SK-N-SH (cell line): ENCODE results near the gene GADD45B. TPM values are rescaled to one million over a fixed set of nuclear protein-coding genes. Genes with fewer than 3 reads are reported as not detected.

Experiments used
- CTCF ChIA-PET: fragments of 300-600, 350-600 bp; formaldehyde crosslinking; extraction: SDS; loops from one replicate; lab custom pipeline; 2021; lab: Yijun Ruan, JAX
- POLR2A ChIA-PET: fragments of 350-600 bp; sonication (Branson Sonifier 250); formaldehyde crosslinking; extraction: SDS; loops from one replicate; lab custom pipeline; 2020; ENCODE audit warnings: antibody characterized with exemption, inconsistent platforms; lab: Yijun Ruan, JAX
- DNase-seq: peaks from one replicate; pipeline ENCODE4 v3.0.0; 2012
- H2AFZ ChIP-seq: fragments of 200-600 bp; sonication (generic); 2 replicates; pipeline ENCODE4 v1.8.1; 2016; ENCODE audit warnings: antibody characterized with exemption, mild to moderate bottlenecking, low read depth
- H3F3A ChIP-seq: fragments of 200-600 bp; sonication (generic); replicated peaks from 2 replicates; pipeline ENCODE3; 2016; ENCODE audit warnings: antibody characterized with exemption, mild to moderate bottlenecking; ENCODE audit not compliant: insufficient read depth
- H3K27ac ChIP-seq, 2 experiments: fragments of 200-500 bp in 1 of 2; fragments of 200-600 bp in 1 of 2; sonication (Bioruptor generic) in 1 of 2; sonication (generic), shearing (Covaris generic) in 1 of 2; 2 replicates each; pipeline versions ENCODE4 v1.5.1 to v1.6.1; 2014 to 2016; ENCODE audit warnings: low read depth in 2 of 2, inconsistent platforms in 1 of 2, low read length in 1 of 2, mild to moderate bottlenecking in 1 of 2, mixed read lengths in 1 of 2
- H3K27me3 ChIP-seq: fragments of 200-600 bp; sonication (generic), shearing (Covaris generic); 2 replicates; pipeline ENCODE4 v1.6.1; 2016; ENCODE audit warnings: mixed run types; ENCODE audit not compliant: insufficient read depth
- H3K36me3 ChIP-seq, 2 experiments: fragments of 200-500 bp in 1 of 2; fragments of 200-600 bp in 1 of 2; sonication (Bioruptor generic) in 1 of 2; sonication (generic) in 1 of 2; replicated peaks in 1 of 2; 2 replicates each; pipeline versions ENCODE3 to v1.5.1; 2014 to 2016; ENCODE audit warnings: low read length in 1 of 2, mild to moderate bottlenecking in 1 of 2; ENCODE audit not compliant: insufficient read depth in 2 of 2, control insufficient read depth in 1 of 2
- H3K4me1 ChIP-seq, 2 experiments: fragments of 200-500 bp in 1 of 2; fragments of 200-600 bp in 1 of 2; sonication (Bioruptor generic) in 1 of 2; sonication (generic), shearing (Covaris generic) in 1 of 2; 2 replicates each; pipeline versions ENCODE4 v1.5.1 to v1.6.1; 2014 to 2016; ENCODE audit warnings: low read depth in 1 of 2, low read length in 1 of 2, mixed run types in 1 of 2; ENCODE audit not compliant: insufficient read depth in 2 of 2, control insufficient read depth in 1 of 2
- H3K4me2 ChIP-seq: fragments of 200-600 bp; sonication (generic), shearing (Covaris generic); 2 replicates; pipeline ENCODE4 v1.6.1; 2017; ENCODE audit warnings: mixed run types
- H3K4me3 ChIP-seq, 2 experiments: fragments of 200-500 bp in 1 of 2; fragments of 200-600 bp in 1 of 2; sonication (Bioruptor generic) in 1 of 2; sonication (generic), shearing (Covaris generic) in 1 of 2; 2 replicates each; pipeline versions ENCODE4 v1.5.1 to v1.8.1; 2014 to 2016; ENCODE audit warnings: low read depth in 2 of 2, inconsistent platforms in 1 of 2, low read length in 1 of 2, mild to moderate bottlenecking in 1 of 2, mixed read lengths in 1 of 2, moderate library complexity in 1 of 2
- H3K79me2 ChIP-seq: fragments of 200-600 bp; sonication (generic); 2 replicates; pipeline ENCODE4 v1.8.1; 2017; ENCODE audit warnings: mild to moderate bottlenecking; ENCODE audit not compliant: insufficient read depth
- H3K9ac ChIP-seq: fragments of 200-600 bp; sonication (generic); 2 replicates; pipeline ENCODE4 v1.6.1; 2017; ENCODE audit warnings: mixed run types
- H3K9me2 ChIP-seq: fragments of 200-600 bp; sonication (generic); 2 replicates; pipeline ENCODE4 v1.6.1; 2017; ENCODE audit warnings: mixed run types
- H3K9me3 ChIP-seq: fragments of 200-600 bp; sonication (generic); 2 replicates; pipeline ENCODE4 v1.6.1; 2017; ENCODE audit warnings: mixed run types, mild to moderate bottlenecking, moderate library complexity
- H4K20me1 ChIP-seq: fragments of 200-600 bp; sonication (generic); 2 replicates; pipeline ENCODE4 v1.6.1; 2017; ENCODE audit warnings: mild to moderate bottlenecking, mixed run types; ENCODE audit not compliant: insufficient read depth
- CHD2 ChIP-seq: fragments of 150-350 bp; IDR thresholded peaks from 2 replicates; pipeline ENCODE4 v1.6.1; 2018; ENCODE audit warnings: low read length; ENCODE audit not compliant: partially characterized antibody
- ELF1 ChIP-seq: IDR thresholded peaks from 2 replicates; pipeline ENCODE4 v1.4.0; 2012
- EP300 ChIP-seq, 2 experiments: IDR thresholded peaks; 2 replicates each; pipeline versions ENCODE4 v1.4.0 to v1.6.1; 2012; ENCODE audit warnings: borderline replicate concordance in 1 of 2, low read depth in 1 of 2, low read length in 1 of 2
- FOSL2 ChIP-seq: IDR thresholded peaks from 2 replicates; pipeline ENCODE4 v1.4.0; 2012; ENCODE audit warnings: low read depth, mild to moderate bottlenecking, moderate library complexity, borderline replicate concordance
- GATA2 ChIP-seq: sonication (generic); formaldehyde crosslinking; IDR thresholded peaks from 2 replicates; pipeline ENCODE4 v1.5.0; 2020; ENCODE audit warnings: mild to moderate bottlenecking, missing genetic modification reagents
- IRF3 ChIP-seq: fragments of 150-350 bp; IDR thresholded peaks from 2 replicates; pipeline ENCODE4 v1.6.1; 2016; ENCODE audit warnings: mild to moderate bottlenecking, low read depth, low read length
- JUND ChIP-seq: IDR thresholded peaks from 2 replicates; pipeline ENCODE4 v1.4.0; 2012
- MAX ChIP-seq: IDR thresholded peaks from 2 replicates; pipeline ENCODE4 v1.4.0; 2012; ENCODE audit warnings: low read depth
- MEF2A ChIP-seq: IDR thresholded peaks from 2 replicates; pipeline ENCODE4 v1.4.0; 2012; ENCODE audit warnings: low read depth, borderline replicate concordance
- MXI1 ChIP-seq: IDR thresholded peaks from 2 replicates; pipeline ENCODE4 v1.6.1; 2012; ENCODE audit warnings: mild to moderate bottlenecking, low read depth, low read length, improper control_type of control experiment
- PBX3 ChIP-seq: IDR thresholded peaks from 2 replicates; pipeline ENCODE4; 2012
- POLR2AphosphoS5 ChIP-seq: IDR thresholded peaks from 2 replicates; pipeline ENCODE4 v1.6.1; 2012; ENCODE audit warnings: low read depth, low read length
- RCOR1 ChIP-seq: fragments of 150-350 bp; IDR thresholded peaks from 2 replicates; pipeline ENCODE4 v1.6.1; 2017; ENCODE audit warnings: antibody characterized with exemption, low read length
- REST ChIP-seq: IDR thresholded peaks from 2 replicates; pipeline ENCODE4 v1.6.1; 2012; ENCODE audit warnings: mild to moderate bottlenecking, low read depth, low read length, moderate library complexity
- RFX5 ChIP-seq: IDR thresholded peaks from 2 replicates; pipeline ENCODE4 v1.6.1; 2012; ENCODE audit warnings: mild to moderate bottlenecking, improper control_type of control experiment, low read length
- RXRA ChIP-seq: IDR thresholded peaks from 2 replicates; pipeline ENCODE4 v1.4.0; 2012; ENCODE audit warnings: low read depth, mild to moderate bottlenecking, borderline replicate concordance
- SMC3 ChIP-seq: IDR thresholded peaks from 2 replicates; pipeline ENCODE4 v1.6.1; 2012; ENCODE audit warnings: low read depth, low read length, improper control_type of control experiment
- TAF1 ChIP-seq: IDR thresholded peaks from 2 replicates; pipeline ENCODE4 v1.6.1; 2012; ENCODE audit warnings: low read depth, mild to moderate bottlenecking, low read length, moderate library complexity, borderline replicate concordance
- TEAD4 ChIP-seq: IDR thresholded peaks from 2 replicates; pipeline ENCODE4 v1.4.0; 2012; ENCODE audit warnings: mild to moderate bottlenecking, borderline replicate concordance; ENCODE audit not compliant: insufficient read depth
- USF1 ChIP-seq: IDR thresholded peaks from 2 replicates; pipeline ENCODE4 v1.4.0; 2012; ENCODE audit warnings: low read depth, borderline replicate concordance
- WGBS: methylation state at CpG from one replicate; pipeline ENCODE4 v1.1.6; 2017; ENCODE audit warnings: low lambda C conversion rate; 5-methylcytosine and 5-hydroxymethylcytosine counted together
- polyA plus RNA-seq, 3 experiments: library from polyadenylated mRNA; depleted of rRNA; stranded (reverse); fragments of >200 nt; gene quantifications; 2 replicates each; pipeline ENCODE4 v1.2.3, GENCODE V29; 2012

GADD45B gene
- polyA plus RNA-seq, 1 of the 3 experiments (the other 2 are of a cell fraction), result 67.6 TPM

- DNase-seq, result no peak
- ChIA-PET CTCF (interaction anchor here (0.8 to 21.1 kb wide), 7 partner anchors 10 to 186 kb away, joined by 3 to 309 read pairs (median 3); no protein-coding TSS in a partner anchor), POLR2A (no interaction called here)
- H3K4me1 ChIP-seq, result peaks cover 6 to 27% of the 10 kb centered on the region in 2 experiments; a peak in 1 of 4 replicates
- peaks cover 31% of the 10 kb centered on the region for H4K20me1 ChIP-seq
- no peak for TF ChIP-seq TAF1
- no peak overlapping the region for H2AFZ ChIP-seq
- no peak overlapping the region for H3K27ac ChIP-seq
- H3K9ac ChIP-seq, result no peak overlapping the region
- H3K9me3 ChIP-seq, result peaks cover 5% of the 10 kb centered on the region; the same call in 1 of the 2 replicates
- H3K9me2 ChIP-seq, result no peaks in the 10 kb centered on the region
- peaks cover 45% of the 10 kb centered on the region for H3K79me2 ChIP-seq
- H3K36me3 ChIP-seq, result peaks cover 0 to 5% of the 10 kb centered on the region in 2 experiments
- H3F3A ChIP-seq, result peaks cover 45% of the 10 kb centered on the region
- no peak overlapping the region for H3K4me3 ChIP-seq
- no peaks in the 10 kb centered on the region for H3K27me3 ChIP-seq
- 84% methylated on average over 14 of the region's 20 CpGs for WGBS
- no peak overlapping the region for H3K4me2 ChIP-seq
These were observed 3.7 kb downstream of the GADD45B start for GRCh38 chr19:2479556-2480194.

- Histone ChIP-seq H3K27me3 (no peaks in the 10 kb centered on the region), H3F3A (peaks cover 32% of the 10 kb centered on the region), H3K9ac (no peak overlapping the region), H3K79me2 (peaks cover 29% of the 10 kb centered on the region), H3K9me2 (no peaks in the 10 kb centered on the region), H3K4me1 (peaks cover 6 to 13% of the 10 kb centered on the region in 2 experiments; a peak in 1 of 4 replicates), H3K27ac (no peak overlapping the region), H3K36me3 (peaks cover 0 to 5% of the 10 kb centered on the region in 2 experiments), H3K4me3 (no peak overlapping the region), H3K4me2 (no peak overlapping the region), H4K20me1 (peaks cover 26% of the 10 kb centered on the region), H3K9me3 (peaks cover 5% of the 10 kb centered on the region; the same call in 1 of the 2 replicates), H2AFZ (no peak overlapping the region)
- TF ChIP-seq TEAD4, result no peak
- TF ChIP-seq GATA2 (CRISPR knock-in tag), result no peak
- no peak for TF ChIP-seq REST
- TF ChIP-seq MXI1, result no peak
- TF ChIP-seq RXRA, result no peak
- TF ChIP-seq FOSL2, result no peak
- TF ChIP-seq MEF2A, result no peak
- no peak for TF ChIP-seq IRF3
- no peak for TF ChIP-seq SMC3
- TF ChIP-seq RCOR1, result no peak
- TF ChIP-seq CHD2, result no peak
- TF ChIP-seq RFX5, result no peak
- TF ChIP-seq TAF1, result no peak
- no peak for TF ChIP-seq ELF1
- no peak for TF ChIP-seq USF1
- TF ChIP-seq PBX3, result no peak
- no peak for TF ChIP-seq MAX
- no peak for TF ChIP-seq EP300 (IDR thresholded peaks at IDR 0.05; ENCODE audit: borderline replicate concordance in 1 of 2, low read depth in 1 of 2, low read length in 1 of 2)
- TF ChIP-seq JUND, result no peak
- TF ChIP-seq POLR2AphosphoS5, result no peak
- WGBS, result 55% methylated on average over 14 of the region's 16 CpGs
- ChIA-PET CTCF (interaction anchor here (21.1 kb wide), 1 partner anchor 131 kb away, joined by 309 read pairs; no protein-coding TSS in a partner anchor), POLR2A (no interaction called here)
- no peak for DNase-seq
These were observed 5.5 kb downstream of the GADD45B start for GRCh38 chr19:2481466-2481865.
